H1 (cell line): ENCODE data around the gene NAA40. TPM values are rescaled to one million over a fixed set of nuclear protein-coding genes. Genes with fewer than 3 reads are reported as not detected.
A peak's percentile ranks its signal among the peaks of the same experiment; 100 is the strongest.

ENCODE experiments used
- CTCF ChIA-PET: fragments of 300-600 bp; sonication (Branson Sonifier 250); formaldehyde crosslinking; loops from one replicate; lab custom pipeline; 2021; ENCODE audit not compliant: partially characterized antibody; lab: Charles Lee
- POLR2A ChIA-PET: fragments of 300-600 bp; sonication (Branson Sonifier 250); formaldehyde crosslinking; loops from one replicate; lab custom pipeline; 2021; ENCODE audit warnings: inconsistent platforms; ENCODE audit not compliant: partially characterized antibody; lab: Charles Lee
- DNase-seq, 2 experiments: peaks; one replicate each; pipeline versions ENCODE4 v3.0.0 to v3.0.0-alpha.2; 2010 to 2022; ENCODE audit warnings: low spot score in 2 of 2, low read depth in 1 of 2, mixed read lengths in 1 of 2
- FAIRE-seq: peaks from 2 replicates; lab custom pipeline; 2011; peaks lifted over from hg19 to GRCh38; lab: Jason Lieb, UNC
- H2AFZ ChIP-seq: 2 replicates; pipeline ENCODE4 v1.8.1; 2012; ENCODE audit warnings: low read length, inconsistent platforms
- H2AK5ac ChIP-seq: 2 replicates; pipeline ENCODE4 v1.6.1; 2013; ENCODE audit warnings: low read depth, low read length
- H2BK120ac ChIP-seq: replicated peaks from 2 replicates; pipeline ENCODE3; 2013; ENCODE audit warnings: low read depth, low read length, inconsistent platforms
- H2BK12ac ChIP-seq: 2 replicates; pipeline ENCODE4 v1.6.1; 2013; ENCODE audit warnings: low read depth, low read length
- H2BK15ac ChIP-seq: 2 replicates; pipeline ENCODE4 v1.6.1; 2013; ENCODE audit warnings: low read length
- H2BK20ac ChIP-seq: 2 replicates; pipeline ENCODE4 v1.6.1; 2013; ENCODE audit warnings: low read length
- H2BK5ac ChIP-seq: 2 replicates; pipeline ENCODE4 v1.6.1; 2013; ENCODE audit warnings: low read depth, low read length
- H3K14ac ChIP-seq: 2 replicates; pipeline ENCODE4 v1.6.1; 2013; ENCODE audit warnings: inconsistent platforms; ENCODE audit not compliant: insufficient read length
- H3K18ac ChIP-seq: 2 replicates; pipeline ENCODE4 v1.6.1; 2013; ENCODE audit warnings: low read length; ENCODE audit errors: extremely low read depth
- H3K23ac ChIP-seq: 2 replicates; pipeline ENCODE4 v1.6.1; 2013; ENCODE audit warnings: inconsistent platforms; ENCODE audit not compliant: insufficient read length
- H3K23me2 ChIP-seq: 2 replicates; pipeline ENCODE4 v1.6.1; 2013; ENCODE audit warnings: low read depth, low read length
- H3K27ac ChIP-seq: 2 replicates; pipeline ENCODE4 v1.6.1; 2011; ENCODE audit warnings: low read depth, low read length, inconsistent platforms
- H3K27me3 ChIP-seq, 4 experiments: replicated peaks in 1 of 4; 1 replicate in 1 of 4; 2 replicates in 3 of 4; pipeline versions ENCODE4 v1.6.1 to v1.8.1; 2011 to 2013; ENCODE audit warnings: low read length in 3 of 4, mild to moderate bottlenecking in 3 of 4, inconsistent platforms in 2 of 4, mixed read lengths in 2 of 4, moderate library complexity in 1 of 4; ENCODE audit not compliant: control insufficient read depth in 3 of 4, insufficient read depth in 3 of 4; ENCODE audit errors: extremely low read depth in 1 of 4
- H3K36me3 ChIP-seq, 4 experiments: 2 replicates each; pipeline versions ENCODE4 v1.6.1 to v1.8.1; 2011 to 2013; ENCODE audit warnings: mild to moderate bottlenecking in 4 of 4, low read length in 3 of 4, moderate library complexity in 2 of 4, control low read depth in 1 of 4, inconsistent platforms in 1 of 4; ENCODE audit not compliant: insufficient read depth in 4 of 4, control insufficient read depth in 2 of 4
- H3K4ac ChIP-seq: replicated peaks from 2 replicates; pipeline ENCODE3; 2013; ENCODE audit warnings: low read length, low read depth, mixed read lengths, inconsistent platforms; ENCODE audit not compliant: insufficient read length
- H3K4me1 ChIP-seq, 4 experiments: replicated peaks in 1 of 4; 1 replicate in 1 of 4; 2 replicates in 3 of 4; pipeline versions ENCODE4 v1.6.1 to v1.8.1; 2011 to 2013; ENCODE audit warnings: low read length in 3 of 4, inconsistent platforms in 2 of 4, mixed read lengths in 1 of 4; ENCODE audit not compliant: insufficient read depth in 4 of 4, control insufficient read depth in 3 of 4
- H3K4me2 ChIP-seq, 2 experiments: 2 replicates each; pipeline versions ENCODE4 v1.6.1 to v1.8.1; 2011 to 2013; ENCODE audit warnings: low read depth in 2 of 2, low read length in 2 of 2, control low read depth in 1 of 2, inconsistent platforms in 1 of 2, mild to moderate bottlenecking in 1 of 2; ENCODE audit not compliant: insufficient read depth in 1 of 2
- H3K4me3 ChIP-seq, 4 experiments: fragments of 200-600, 300-600 bp in 1 of 4; sonication (generic), shearing (Covaris generic), sonication (Bioruptor Twin) in 1 of 4; 2 replicates each; pipeline versions ENCODE4 v1.5.1 to v1.8.1; 2011 to 2016; ENCODE audit warnings: low read length in 4 of 4, low read depth in 3 of 4, control low read depth in 2 of 4, inconsistent platforms in 2 of 4, mild to moderate bottlenecking in 2 of 4, mixed read lengths in 1 of 4, moderate library complexity in 1 of 4; ENCODE audit not compliant: insufficient read depth in 2 of 4; ENCODE audit errors: extremely low read depth in 1 of 4
- H3K56ac ChIP-seq: replicated peaks from 2 replicates; pipeline ENCODE3; 2013; ENCODE audit warnings: low read depth, mild to moderate bottlenecking, mixed read lengths, low read length, inconsistent platforms; ENCODE audit not compliant: insufficient read length
- H3K79me1 ChIP-seq: 2 replicates; pipeline ENCODE4 v1.6.1; 2013; ENCODE audit warnings: low read depth, low read length, control low read depth
- H3K79me2 ChIP-seq, 2 experiments: 2 replicates each; pipeline versions ENCODE4 v1.6.1 to v1.8.1; 2012 to 2013; ENCODE audit warnings: low read length in 2 of 2, mild to moderate bottlenecking in 2 of 2, inconsistent platforms in 1 of 2; ENCODE audit not compliant: insufficient read depth in 2 of 2, control insufficient read depth in 1 of 2
- H3K9ac ChIP-seq, 4 experiments: replicated peaks in 1 of 4; 1 replicate in 1 of 4; 2 replicates in 3 of 4; pipeline versions ENCODE4 v1.6.1 to v1.8.1; 2011 to 2013; ENCODE audit warnings: low read depth in 3 of 4, low read length in 3 of 4, control low read depth in 2 of 4, mild to moderate bottlenecking in 2 of 4, moderate library complexity in 2 of 4, inconsistent platforms in 1 of 4; ENCODE audit errors: extremely low read depth in 1 of 4
- H3K9me3 ChIP-seq, 2 experiments: 2 replicates each; pipeline versions ENCODE4 v1.6.1 to v1.8.1; 2012 to 2013; ENCODE audit warnings: mild to moderate bottlenecking in 2 of 2, moderate library complexity in 2 of 2, control low read depth in 1 of 2, inconsistent platforms in 1 of 2, low read depth in 1 of 2, low read length in 1 of 2, mixed read lengths in 1 of 2; ENCODE audit not compliant: insufficient read depth in 2 of 2
- H4K20me1 ChIP-seq, 2 experiments: replicated peaks in 1 of 2; 2 replicates each; pipeline versions ENCODE3 to v1.8.1; 2011 to 2013; ENCODE audit warnings: inconsistent platforms in 2 of 2, low read length in 2 of 2, mild to moderate bottlenecking in 1 of 2; ENCODE audit not compliant: insufficient read depth in 2 of 2, control insufficient read depth in 1 of 2
- H4K5ac ChIP-seq: 2 replicates; pipeline ENCODE4 v1.6.1; 2013; ENCODE audit warnings: low read length, low read depth, mixed read lengths, inconsistent platforms; ENCODE audit not compliant: insufficient read length
- H4K8ac ChIP-seq: 2 replicates; pipeline ENCODE4 v1.8.0; 2013; ENCODE audit warnings: mild to moderate bottlenecking, moderate library complexity, low read length, inconsistent platforms; ENCODE audit not compliant: insufficient read depth; ENCODE audit errors: extremely low read depth
- H4K91ac ChIP-seq: replicated peaks from 2 replicates; pipeline ENCODE3; 2013; ENCODE audit warnings: low read length, mixed read lengths, inconsistent platforms; ENCODE audit not compliant: insufficient read length
- BCL11A ChIP-seq, 2 experiments: IDR thresholded peaks; one replicate each; pipeline ENCODE4 v1.6.1; 2011; ENCODE audit warnings: low read depth in 2 of 2, low read length in 2 of 2, mild to moderate bottlenecking in 2 of 2
- KDM5A ChIP-seq: fragments of 200-600 bp; IDR thresholded peaks from 2 replicates; pipeline ENCODE4 v1.7.1; 2012; ENCODE audit warnings: mild to moderate bottlenecking, low read length, inconsistent platforms, mixed read lengths
- SP2 ChIP-seq: IDR thresholded peaks from 2 replicates; pipeline ENCODE4 v1.6.1; 2012; ENCODE audit warnings: mild to moderate bottlenecking, low read length, inconsistent platforms
- WGBS, 2 experiments: shearing (Covaris generic) in 1 of 2; methylation state at CpG; one replicate each; pipeline versions ENCODE4 v1.1.6 to v1.1.7; 2013 to 2015; ENCODE audit warnings: low lambda C conversion rate in 2 of 2, mixed read lengths in 2 of 2, inconsistent platforms in 1 of 2, low coverage in 1 of 2, missing lambda C conversion rate in 1 of 2; ENCODE audit not compliant: insufficient replicate concordance in 2 of 2, insufficient coverage in 1 of 2, insufficient read length in 1 of 2; ENCODE audit errors: extremely low coverage in 1 of 2, missing lambda C conversion rate in 1 of 2; 5-methylcytosine and 5-hydroxymethylcytosine counted together
- polyA plus RNA-seq, 7 experiments: library from polyadenylated mRNA; depleted of rRNA in 3 of 7; stranded (reverse) in 5 of 7; unstranded in 2 of 7; fragments of >200 nt in 5 of 7; fragments of 200-250 nt in 2 of 7; gene quantifications; 1 replicate in 5 of 7; 2 replicates in 1 of 7; 4 replicates in 1 of 7; pipeline versions ENCODE4 v1.2.1 to v1.2.3, GENCODE V29; 2011 to 2013; ENCODE audit warnings: missing spikeins in 2 of 7, mixed read lengths in 2 of 7
- total RNA-seq: library from RNA; stranded (reverse); fragmentation: NEBNext Ultra II Directional; extraction: Animal tissue kit (Norgen Biotek cat#: 25700); gene quantifications from 2 replicates; pipeline ENCODE4 v1.2.1, GENCODE V29; 2021

NAA40 gene
- total and polyA plus RNA-seq, 2 of the 8 experiments (the other 6 are each of a cell fraction or from before 2014, with no cell fraction given) = 20.0 to 31.1 TPM

- DNase-seq (no peak), FAIRE-seq (no peak)
- Histone ChIP-seq H3K18ac (no peak overlapping the region), H3K9me3 (no peaks in the 10 kb centered on the region), H3K56ac (no peak overlapping the region), H3K23ac (no peak overlapping the region), H3K36me3 (no peaks in the 10 kb centered on the region), H3K27ac (no peak overlapping the region), H3K27me3 (peaks cover 0 to 9% (median 2%) of the 10 kb centered on the region in 4 experiments; a peak in 3 of 7 replicates), H3K4me1 (peaks cover 2 to 22% (median 20%) of the 10 kb centered on the region in 4 experiments), H3K79me2 (no peaks in the 10 kb centered on the region), H2AFZ (no peak overlapping the region), H2AK5ac (peak overlapping the region; percentile 65; the same call in 1 of the 2 replicates), H3K4me3 (no peak overlapping the region), H2BK12ac (0 out of 2 replicates have a peak overlapping the region, but pooled peaks have one; percentile 9), H3K4me2 (no peak overlapping the region), H2BK15ac (no peak overlapping the region), H4K91ac (no peak overlapping the region), H2BK20ac (no peak overlapping the region), H3K14ac (no peak overlapping the region), H3K79me1 (no peaks in the 10 kb centered on the region), H2BK120ac (no peak overlapping the region), H3K23me2 (peaks cover 14% of the 10 kb centered on the region), H3K4ac (no peak overlapping the region), H4K8ac (no peak overlapping the region), H3K9ac (no peak overlapping the region), H4K5ac (no peak overlapping the region), H4K20me1 (no peaks in the 10 kb centered on the region), H2BK5ac (0 out of 2 replicates have a peak overlapping the region, but pooled peaks have one; percentile 35)
- ChIA-PET POLR2A (interaction anchor here (1.0 to 1.2 kb wide), 2 partner anchors 10 to 21 kb away, joined by 3 read pairs; no protein-coding TSS in a partner anchor), CTCF (interaction anchor here (1.5 to 9.3 kb wide), 3 partner anchors 13 to 86 kb away, joined by 4 to 129 read pairs (median 35); partner anchors contain the start of genes MARK2 and NAA40)
- WGBS, 2 experiments = 88 to 100% methylated on average over 1 to 4 of the region's 4 CpGs
- TF ChIP-seq SP2 = no peak
- no peak for TF ChIP-seq KDM5A
- no peak for TF ChIP-seq BCL11A (IDR thresholded peaks at IDR 0.05; ENCODE audit: low read depth in 2 of 2, low read length in 2 of 2)
Observed at GRCh38 chr11:63923319-63923718, 15.5 kb upstream of the NAA40 start.
